Neural cell (in vitro differentiated cells): ENCODE measurements around the gene PDE1C. TPM values are rescaled to one million over a fixed set of nuclear protein-coding genes. Genes with fewer than 3 reads are reported as not detected.

ENCODE experiments used
- H2AFZ ChIP-seq: fragments of 200-600, 300-800 bp; sonication (generic), shearing (Covaris generic); 2 replicates; pipeline ENCODE4 v1.6.0; 2014; ENCODE audit warnings: low read depth, mild to moderate bottlenecking, antibody characterized with exemption, low read length, moderate library complexity
- H3F3A ChIP-seq: fragments of 200-600 bp; shearing (Covaris generic); 2 replicates; pipeline ENCODE4 v1.6.1; 2016; ENCODE audit warnings: mild to moderate bottlenecking, moderate library complexity, mixed read lengths, antibody characterized with exemption, low read length; ENCODE audit not compliant: insufficient read depth, poor library complexity, severe bottlenecking
- H3K27ac ChIP-seq: fragments of 200-600, 300-800 bp; sonication (generic), shearing (Covaris generic); 2 replicates; pipeline ENCODE4 v1.5.1; 2014; ENCODE audit warnings: mild to moderate bottlenecking, low read length, moderate library complexity
- H3K27me3 ChIP-seq: fragments of 300-800, 200-600 bp; sonication (generic), shearing (Covaris generic); 2 replicates; pipeline ENCODE4 v1.6.0; 2014; ENCODE audit warnings: mild to moderate bottlenecking, low read depth, low read length, moderate library complexity; ENCODE audit not compliant: insufficient read depth
- H3K36me3 ChIP-seq: fragments of 300-800, 200-600 bp; sonication (generic), shearing (Covaris generic); 2 replicates; pipeline ENCODE4 v1.5.1; 2014; ENCODE audit warnings: mild to moderate bottlenecking, antibody characterized with exemption, low read length, moderate library complexity; ENCODE audit not compliant: insufficient read depth
- H3K4me2 ChIP-seq: fragments of 300-800, 200-600 bp; sonication (generic), shearing (Covaris generic); 2 replicates; pipeline ENCODE4 v1.6.0; 2014; ENCODE audit warnings: mild to moderate bottlenecking, low read length
- H3K4me3 ChIP-seq: fragments of 300-800, 200-600 bp; sonication (generic), shearing (Covaris generic); 2 replicates; pipeline ENCODE4 v1.5.1; 2014; ENCODE audit warnings: mild to moderate bottlenecking, low read length, moderate library complexity
- H3K79me2 ChIP-seq: fragments of 200-600 bp; shearing (Covaris generic); replicated peaks from 2 replicates; pipeline ENCODE4 v1.6.0; 2014; ENCODE audit warnings: mild to moderate bottlenecking, low read length, moderate library complexity; ENCODE audit not compliant: insufficient read depth
- H3K9ac ChIP-seq: fragments of 300-800, 200-600 bp; sonication (generic), shearing (Covaris generic); 2 replicates; pipeline ENCODE4 v1.6.1; 2016; ENCODE audit warnings: mild to moderate bottlenecking, low read length, mixed read lengths
- H3K9me2 ChIP-seq: fragments of 200-600 bp; shearing (Covaris generic); 2 replicates; pipeline ENCODE4 v1.6.1; 2016; ENCODE audit warnings: mild to moderate bottlenecking, low read length, mixed read lengths; ENCODE audit not compliant: insufficient read depth
- H3K9me3 ChIP-seq: fragments of 200-600, 300-800 bp; sonication (generic), shearing (Covaris generic); 2 replicates; pipeline ENCODE4 v1.6.1; 2016; ENCODE audit warnings: mild to moderate bottlenecking, mixed run types, low read length, moderate library complexity, mixed read lengths
- H4K20me1 ChIP-seq: fragments of 200-600 bp; shearing (Covaris generic); 2 replicates; pipeline ENCODE4 v1.6.1; 2016; ENCODE audit warnings: mild to moderate bottlenecking, mixed run types; ENCODE audit not compliant: insufficient read depth
- CTCF ChIP-seq: fragments of 450-650 bp; IDR thresholded peaks from 2 replicates; pipeline ENCODE4 v1.5.1; 2014; ENCODE audit warnings: antibody characterized with exemption, mild to moderate bottlenecking, moderate library complexity; ENCODE audit not compliant: poor library complexity, severe bottlenecking
- EP300 ChIP-seq: fragments of 450-650 bp; conservative IDR thresholded peaks from 2 replicates; pipeline ENCODE4 v1.6.1; 2014; ENCODE audit warnings: antibody characterized with exemption, mild to moderate bottlenecking, moderate library complexity; ENCODE audit not compliant: poor library complexity, severe bottlenecking
- EZH2 ChIP-seq: fragments of 200-600, 300-800 bp; shearing (Covaris generic), sonication (generic); IDR thresholded peaks from 2 replicates; pipeline ENCODE4 v1.6.1; 2014; ENCODE audit warnings: antibody characterized with exemption, low read length, borderline replicate concordance, mild to moderate bottlenecking; ENCODE audit not compliant: insufficient read depth, poor library complexity, severe bottlenecking
- MXI1 ChIP-seq: fragments of 450-650 bp; conservative IDR thresholded peaks from 2 replicates; pipeline ENCODE4 v1.6.1; 2014; ENCODE audit warnings: antibody characterized with exemption, mild to moderate bottlenecking; ENCODE audit not compliant: poor library complexity, severe bottlenecking
- POLR2AphosphoS5 ChIP-seq: IDR thresholded peaks from 2 replicates; pipeline ENCODE4 v1.6.1; 2012
- RAD21 ChIP-seq: fragments of 450-650 bp; conservative IDR thresholded peaks from 2 replicates; pipeline ENCODE4 v1.6.1; 2014; ENCODE audit warnings: antibody characterized with exemption, mild to moderate bottlenecking, moderate library complexity
- REST ChIP-seq: IDR thresholded peaks from 2 replicates; pipeline ENCODE4 v1.6.1; 2012; ENCODE audit warnings: borderline replicate concordance
- SMC3 ChIP-seq: fragments of 450-650 bp; conservative IDR thresholded peaks from 2 replicates; pipeline ENCODE4 v1.6.1; 2014; ENCODE audit warnings: antibody characterized with exemption, mild to moderate bottlenecking, moderate library complexity; ENCODE audit not compliant: poor library complexity
- TAF1 ChIP-seq: IDR thresholded peaks from 2 replicates; pipeline ENCODE4 v1.6.1; 2012; ENCODE audit warnings: low read depth
- polyA plus RNA-seq: library from polyadenylated mRNA; depleted of rRNA; stranded (reverse); fragments of >200 nt; gene quantifications from 2 replicates; pipeline ENCODE4 v1.2.3, GENCODE V29; 2014

PDE1C gene
- polyA plus RNA-seq, 1 donor from 2014 or later: 6.6 TPM

- Histone ChIP-seq H3K9me2 (no peaks in the 10 kb centered on the region), H4K20me1 (no peaks in the 10 kb centered on the region), H3K79me2 (no peaks in the 10 kb centered on the region), H3K27me3 (no peaks in the 10 kb centered on the region), H2AFZ (no peak overlapping the region), H3K27ac (no peak overlapping the region), H3K4me3 (no peak overlapping the region), H3K9ac (no peak overlapping the region), H3K36me3 (no peaks in the 10 kb centered on the region), H3F3A (no peaks in the 10 kb centered on the region), H3K4me2 (no peak overlapping the region), H3K9me3 (no peaks in the 10 kb centered on the region)
- no peak for TF ChIP-seq POLR2AphosphoS5
Observed at GRCh38 chr7:31955021-31955420, 115.2 kb downstream of the PDE1C start.

GRCh38 chr7:31954500-31954899 lies 115.7 kb downstream of the PDE1C start:
- no peak for TF ChIP-seq SMC3
- no peak for TF ChIP-seq EP300
- TF ChIP-seq CTCF: no peak
- TF ChIP-seq MXI1: no peak
- no peak for TF ChIP-seq RAD21
- TF ChIP-seq TAF1: no peak
- TF ChIP-seq REST: no peak
- no peak for TF ChIP-seq EZH2
- TF ChIP-seq POLR2AphosphoS5: no peak

GRCh38 chr7:31953432-31953831 lies 116.8 kb downstream of the PDE1C start:
- H3K4me3 ChIP-seq: no peak overlapping the region
- no peaks in the 10 kb centered on the region for H3K9me2 ChIP-seq
- no peak overlapping the region for H3K27ac ChIP-seq
- H2AFZ ChIP-seq: no peak overlapping the region
- no peaks in the 10 kb centered on the region for H3F3A ChIP-seq
- no peaks in the 10 kb centered on the region for H3K79me2 ChIP-seq
- no peaks in the 10 kb centered on the region for H3K9me3 ChIP-seq
- H3K9ac ChIP-seq: no peak overlapping the region
- TF ChIP-seq POLR2AphosphoS5 (peak; percentile 61), SMC3 (no peak), REST (no peak), CTCF (no peak), EP300 (peak; percentile 82)
- no peaks in the 10 kb centered on the region for H3K36me3 ChIP-seq
- no peak overlapping the region for H3K4me2 ChIP-seq
- no peaks in the 10 kb centered on the region for H4K20me1 ChIP-seq
- no peaks in the 10 kb centered on the region for H3K27me3 ChIP-seq

More at GRCh38 chr7:31954500-31954899, 115.7 kb downstream of the PDE1C start:
- Histone ChIP-seq H3K9me3 (no peaks in the 10 kb centered on the region), H3F3A (no peaks in the 10 kb centered on the region), H3K4me2 (no peak overlapping the region), H3K4me3 (no peak overlapping the region), H4K20me1 (no peaks in the 10 kb centered on the region), H3K27me3 (no peaks in the 10 kb centered on the region), H3K9ac (no peak overlapping the region), H3K9me2 (no peaks in the 10 kb centered on the region), H3K36me3 (no peaks in the 10 kb centered on the region), H2AFZ (no peak overlapping the region), H3K27ac (no peak overlapping the region), H3K79me2 (no peaks in the 10 kb centered on the region)
